Breast epithelium (tissue), 3 donors: ENCODE measurements around the gene GRXCR2.

ENCODE experiments used
- POLR2A ChIP-seq: fragments of 450-650 bp; IDR thresholded peaks from one replicate; pipeline ENCODE4 v1.6.1; 2016; ENCODE audit warnings: antibody characterized with exemption, mild to moderate bottlenecking, moderate library complexity
- TF ChIP-seq, protein P1 (sequence below), 3 donors: fragments of 450-650 bp; IDR thresholded peaks; one replicate each; pipeline ENCODE4 v1.5.1; 2016 to 2017; ENCODE audit warnings: antibody characterized with exemption in 3 of 3, mild to moderate bottlenecking in 3 of 3, moderate library complexity in 3 of 3

DNA sequence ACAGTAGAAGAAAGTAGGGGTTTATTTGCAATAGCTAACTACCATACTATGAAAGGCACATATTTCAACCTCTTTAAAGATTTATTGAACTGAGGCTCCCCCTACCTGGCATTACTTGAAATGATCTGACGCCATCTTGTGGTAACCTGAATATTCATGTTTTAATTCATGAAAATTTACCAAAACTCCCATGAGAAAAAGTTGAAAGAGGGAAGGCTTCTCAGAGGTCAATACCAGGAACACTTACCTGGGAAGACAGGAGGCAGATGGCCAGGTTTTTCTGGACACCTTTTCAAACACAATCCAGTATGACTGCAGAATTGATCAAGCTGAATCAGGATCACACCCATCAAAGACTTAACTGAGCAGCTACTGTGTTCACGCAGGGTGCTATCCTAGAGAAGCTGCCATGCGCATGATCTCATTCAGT is 47.0 kb downstream of the GRXCR2 start:
- TF ChIP-seq, protein P1, sequence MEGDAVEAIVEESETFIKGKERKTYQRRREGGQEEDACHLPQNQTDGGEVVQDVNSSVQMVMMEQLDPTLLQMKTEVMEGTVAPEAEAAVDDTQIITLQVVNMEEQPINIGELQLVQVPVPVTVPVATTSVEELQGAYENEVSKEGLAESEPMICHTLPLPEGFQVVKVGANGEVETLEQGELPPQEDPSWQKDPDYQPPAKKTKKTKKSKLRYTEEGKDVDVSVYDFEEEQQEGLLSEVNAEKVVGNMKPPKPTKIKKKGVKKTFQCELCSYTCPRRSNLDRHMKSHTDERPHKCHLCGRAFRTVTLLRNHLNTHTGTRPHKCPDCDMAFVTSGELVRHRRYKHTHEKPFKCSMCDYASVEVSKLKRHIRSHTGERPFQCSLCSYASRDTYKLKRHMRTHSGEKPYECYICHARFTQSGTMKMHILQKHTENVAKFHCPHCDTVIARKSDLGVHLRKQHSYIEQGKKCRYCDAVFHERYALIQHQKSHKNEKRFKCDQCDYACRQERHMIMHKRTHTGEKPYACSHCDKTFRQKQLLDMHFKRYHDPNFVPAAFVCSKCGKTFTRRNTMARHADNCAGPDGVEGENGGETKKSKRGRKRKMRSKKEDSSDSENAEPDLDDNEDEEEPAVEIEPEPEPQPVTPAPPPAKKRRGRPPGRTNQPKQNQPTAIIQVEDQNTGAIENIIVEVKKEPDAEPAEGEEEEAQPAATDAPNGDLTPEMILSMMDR (IDR thresholded peaks at IDR 0.05) = peak; percentile 10 to 67 (median 62)
- no peak for TF ChIP-seq POLR2A
